ENCODE measurements around the gene SEZ6.

DNA sequence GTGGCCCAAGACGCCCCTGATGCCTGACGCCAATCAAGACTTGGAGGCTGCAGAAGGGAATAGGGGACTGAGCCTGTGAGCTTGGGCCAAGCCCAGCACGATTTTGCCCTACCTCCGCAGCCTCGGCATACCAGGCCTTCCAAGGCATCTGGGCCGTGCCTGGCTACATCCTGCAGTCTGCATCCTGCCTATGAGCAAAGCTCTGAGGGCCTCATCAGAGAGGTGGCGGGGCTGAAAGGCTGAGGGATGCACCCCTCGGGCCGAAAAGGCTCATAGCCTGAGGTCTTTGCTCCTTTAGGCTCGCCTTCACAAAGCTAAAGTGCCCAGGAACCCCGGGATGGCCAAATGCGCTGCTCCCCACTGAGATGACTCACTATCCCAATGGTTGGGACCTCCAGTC is 2.5 kb downstream of the SEZ6 start:
- TF ChIP-seq, protein P1, sequence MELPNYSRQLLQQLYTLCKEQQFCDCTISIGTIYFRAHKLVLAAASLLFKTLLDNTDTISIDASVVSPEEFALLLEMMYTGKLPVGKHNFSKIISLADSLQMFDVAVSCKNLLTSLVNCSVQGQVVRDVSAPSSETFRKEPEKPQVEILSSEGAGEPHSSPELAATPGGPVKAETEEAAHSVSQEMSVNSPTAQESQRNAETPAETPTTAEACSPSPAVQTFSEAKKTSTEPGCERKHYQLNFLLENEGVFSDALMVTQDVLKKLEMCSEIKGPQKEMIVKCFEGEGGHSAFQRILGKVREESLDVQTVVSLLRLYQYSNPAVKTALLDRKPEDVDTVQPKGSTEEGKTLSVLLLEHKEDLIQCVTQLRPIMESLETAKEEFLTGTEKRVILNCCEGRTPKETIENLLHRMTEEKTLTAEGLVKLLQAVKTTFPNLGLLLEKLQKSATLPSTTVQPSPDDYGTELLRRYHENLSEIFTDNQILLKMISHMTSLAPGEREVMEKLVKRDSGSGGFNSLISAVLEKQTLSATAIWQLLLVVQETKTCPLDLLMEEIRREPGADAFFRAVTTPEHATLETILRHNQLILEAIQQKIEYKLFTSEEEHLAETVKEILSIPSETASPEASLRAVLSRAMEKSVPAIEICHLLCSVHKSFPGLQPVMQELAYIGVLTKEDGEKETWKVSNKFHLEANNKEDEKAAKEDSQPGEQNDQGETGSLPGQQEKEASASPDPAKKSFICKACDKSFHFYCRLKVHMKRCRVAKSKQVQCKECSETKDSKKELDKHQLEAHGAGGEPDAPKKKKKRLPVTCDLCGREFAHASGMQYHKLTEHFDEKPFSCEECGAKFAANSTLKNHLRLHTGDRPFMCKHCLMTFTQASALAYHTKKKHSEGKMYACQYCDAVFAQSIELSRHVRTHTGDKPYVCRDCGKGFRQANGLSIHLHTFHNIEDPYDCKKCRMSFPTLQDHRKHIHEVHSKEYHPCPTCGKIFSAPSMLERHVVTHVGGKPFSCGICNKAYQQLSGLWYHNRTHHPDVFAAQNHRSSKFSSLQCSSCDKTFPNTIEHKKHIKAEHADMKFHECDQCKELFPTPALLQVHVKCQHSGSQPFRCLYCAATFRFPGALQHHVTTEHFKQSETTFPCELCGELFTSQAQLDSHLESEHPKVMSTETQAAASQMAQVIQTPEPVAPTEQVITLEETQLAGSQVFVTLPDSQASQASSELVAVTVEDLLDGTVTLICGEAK (IDR thresholded peaks at IDR 0.05; ENCODE audit: borderline replicate concordance): no peak
- TF ChIP-seq, protein P2, sequence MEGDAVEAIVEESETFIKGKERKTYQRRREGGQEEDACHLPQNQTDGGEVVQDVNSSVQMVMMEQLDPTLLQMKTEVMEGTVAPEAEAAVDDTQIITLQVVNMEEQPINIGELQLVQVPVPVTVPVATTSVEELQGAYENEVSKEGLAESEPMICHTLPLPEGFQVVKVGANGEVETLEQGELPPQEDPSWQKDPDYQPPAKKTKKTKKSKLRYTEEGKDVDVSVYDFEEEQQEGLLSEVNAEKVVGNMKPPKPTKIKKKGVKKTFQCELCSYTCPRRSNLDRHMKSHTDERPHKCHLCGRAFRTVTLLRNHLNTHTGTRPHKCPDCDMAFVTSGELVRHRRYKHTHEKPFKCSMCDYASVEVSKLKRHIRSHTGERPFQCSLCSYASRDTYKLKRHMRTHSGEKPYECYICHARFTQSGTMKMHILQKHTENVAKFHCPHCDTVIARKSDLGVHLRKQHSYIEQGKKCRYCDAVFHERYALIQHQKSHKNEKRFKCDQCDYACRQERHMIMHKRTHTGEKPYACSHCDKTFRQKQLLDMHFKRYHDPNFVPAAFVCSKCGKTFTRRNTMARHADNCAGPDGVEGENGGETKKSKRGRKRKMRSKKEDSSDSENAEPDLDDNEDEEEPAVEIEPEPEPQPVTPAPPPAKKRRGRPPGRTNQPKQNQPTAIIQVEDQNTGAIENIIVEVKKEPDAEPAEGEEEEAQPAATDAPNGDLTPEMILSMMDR (IDR thresholded peaks at IDR 0.05 in 2 of 3, conservative IDR thresholded peaks at IDR 0.05 in 1 of 3; ENCODE audit: control insufficient read depth in 2 of 3, extremely low read depth in 1 of 3, insufficient read depth in 1 of 3, low read depth in 3 of 3, low read length in 3 of 3): no peak
- TF ChIP-seq RAD21 (IDR thresholded peaks at IDR 0.05; ENCODE audit: insufficient read depth, low read depth, low read length) (no peak), YY1 (IDR thresholded peaks at IDR 0.05; ENCODE audit: low read depth, low read length) (no peak), EZH2 (IDR thresholded peaks at IDR 0.05; ENCODE audit: borderline replicate concordance, control insufficient read depth, low read depth, low read length) (no peak), TBL1XR1 (IDR thresholded peaks at IDR 0.05; ENCODE audit: low read depth, low read length) (no peak), POLR2A (IDR thresholded peaks at IDR 0.05; ENCODE audit: low read depth, low read length) (no peak)
- TF ChIP-seq, protein P3, sequence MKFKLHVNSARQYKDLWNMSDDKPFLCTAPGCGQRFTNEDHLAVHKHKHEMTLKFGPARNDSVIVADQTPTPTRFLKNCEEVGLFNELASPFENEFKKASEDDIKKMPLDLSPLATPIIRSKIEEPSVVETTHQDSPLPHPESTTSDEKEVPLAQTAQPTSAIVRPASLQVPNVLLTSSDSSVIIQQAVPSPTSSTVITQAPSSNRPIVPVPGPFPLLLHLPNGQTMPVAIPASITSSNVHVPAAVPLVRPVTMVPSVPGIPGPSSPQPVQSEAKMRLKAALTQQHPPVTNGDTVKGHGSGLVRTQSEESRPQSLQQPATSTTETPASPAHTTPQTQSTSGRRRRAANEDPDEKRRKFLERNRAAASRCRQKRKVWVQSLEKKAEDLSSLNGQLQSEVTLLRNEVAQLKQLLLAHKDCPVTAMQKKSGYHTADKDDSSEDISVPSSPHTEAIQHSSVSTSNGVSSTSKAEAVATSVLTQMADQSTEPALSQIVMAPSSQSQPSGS (IDR thresholded peaks at IDR 0.05; ENCODE audit: low read length): no peak
- TF ChIP-seq, protein P4, sequence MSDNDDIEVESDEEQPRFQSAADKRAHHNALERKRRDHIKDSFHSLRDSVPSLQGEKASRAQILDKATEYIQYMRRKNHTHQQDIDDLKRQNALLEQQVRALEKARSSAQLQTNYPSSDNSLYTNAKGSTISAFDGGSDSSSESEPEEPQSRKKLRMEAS (IDR thresholded peaks at IDR 0.05; ENCODE audit: low read depth, low read length): no peak

All from GM12878 (cell line).